ACC112 (cell line): ENCODE results near the gene STRBP.

Experiments used
- H2AFZ ChIP-seq: fragments of 200-600 bp; sonication (generic); one replicate; pipeline ENCODE4 v1.6.0; 2017; ENCODE audit warnings: antibody characterized with exemption, low read length; ENCODE audit not compliant: unreplicated experiment
- H3K27ac ChIP-seq: fragments of 200-600 bp; sonication (generic); 2 replicates; pipeline ENCODE4 v1.5.1; 2014; ENCODE audit warnings: low read depth, mild to moderate bottlenecking, antibody characterized with exemption, low read length, moderate library complexity
- H3K27me3 ChIP-seq: fragments of 200-600 bp; sonication (generic); 2 replicates; pipeline ENCODE4 v1.6.1; 2014; ENCODE audit warnings: mild to moderate bottlenecking, antibody characterized with exemption, low read length, moderate library complexity, mixed read lengths; ENCODE audit not compliant: insufficient read depth
- H3K36me3 ChIP-seq: fragments of 200-600 bp; sonication (generic); 2 replicates; pipeline ENCODE4 v1.6.1; 2016; ENCODE audit warnings: mild to moderate bottlenecking, antibody characterized with exemption, low read length, moderate library complexity, mixed read lengths; ENCODE audit not compliant: insufficient read depth
- H3K4me1 ChIP-seq: fragments of 200-600 bp; sonication (generic); one replicate; pipeline ENCODE4 v1.6.1; 2016; ENCODE audit warnings: low read length, mixed read lengths; ENCODE audit not compliant: insufficient read depth, unreplicated experiment, control insufficient read depth
- H3K4me3 ChIP-seq: fragments of 200-600 bp; sonication (generic); 2 replicates; pipeline ENCODE4 v1.5.1; 2014; ENCODE audit warnings: mild to moderate bottlenecking, low read depth, low read length
- H3K79me2 ChIP-seq: fragments of 200-600 bp; sonication (generic); one replicate; pipeline ENCODE4 v1.6.0; 2016; ENCODE audit warnings: low read length; ENCODE audit not compliant: control insufficient read depth, unreplicated experiment, insufficient read depth

Gene STRBP

DNA sequence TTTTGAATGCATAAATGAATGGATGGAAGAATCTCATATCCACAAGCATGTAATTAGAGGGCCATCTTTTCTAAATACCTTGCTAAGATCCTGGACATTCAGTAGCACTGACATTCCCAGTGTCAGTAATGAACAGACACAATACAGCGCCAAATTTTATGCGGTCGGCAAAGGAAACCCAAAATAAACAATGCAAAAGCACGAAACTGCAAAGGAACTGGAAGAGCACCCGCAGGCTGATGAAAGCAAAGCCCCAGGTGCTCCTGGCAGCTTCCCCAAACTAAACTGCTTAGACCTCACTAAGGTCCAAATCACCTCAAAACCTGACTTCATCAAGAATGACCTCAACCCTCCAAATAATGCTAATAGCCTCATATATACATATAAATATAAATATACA is 133.0 kb downstream of the STRBP start:
- H3K4me3 ChIP-seq = no peak overlapping the region
- no peaks in the 10 kb centered on the region for H3K79me2 ChIP-seq
- no peaks in the 10 kb centered on the region for H3K4me1 ChIP-seq
- H3K36me3 ChIP-seq = no peaks in the 10 kb centered on the region
- H3K27ac ChIP-seq = no peak overlapping the region
- H3K27me3 ChIP-seq = no peaks in the 10 kb centered on the region
- H2AFZ ChIP-seq = no peak overlapping the region

- H3K36me3 ChIP-seq = no peaks in the 10 kb centered on the region
- H3K79me2 ChIP-seq = no peaks in the 10 kb centered on the region
- H3K27me3 ChIP-seq = no peaks in the 10 kb centered on the region
- no peak overlapping the region for H3K27ac ChIP-seq
- no peak overlapping the region for H3K4me3 ChIP-seq
- no peak overlapping the region for H2AFZ ChIP-seq
- no peaks in the 10 kb centered on the region for H3K4me1 ChIP-seq
Measured at GRCh38 chr9:123132696-123133095, 135.7 kb downstream of the STRBP start.

DNA sequence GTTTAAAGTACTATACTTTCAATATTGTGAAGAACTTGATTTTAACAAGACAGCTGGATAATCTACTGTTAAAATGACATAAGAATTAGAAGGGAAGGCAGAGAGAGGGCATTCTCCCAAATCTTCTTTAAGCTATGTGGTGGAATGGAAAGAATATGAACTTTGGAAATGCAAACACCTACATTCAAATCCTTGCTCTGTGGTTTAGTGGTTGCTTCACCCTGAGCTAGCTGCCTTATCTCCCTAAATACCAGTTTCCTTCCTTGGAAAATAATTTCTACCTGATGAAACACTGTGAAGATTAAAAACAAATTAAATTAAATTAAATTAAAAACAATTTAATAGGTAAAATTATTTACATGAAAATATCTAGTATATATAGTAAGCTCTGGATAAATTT is 136.4 kb downstream of the STRBP start:
- Histone ChIP-seq H3K79me2 (no peaks in the 10 kb centered on the region), H3K27ac (no peak overlapping the region), H3K4me1 (no peaks in the 10 kb centered on the region), H3K27me3 (no peaks in the 10 kb centered on the region), H3K36me3 (no peaks in the 10 kb centered on the region), H3K4me3 (no peak overlapping the region), H2AFZ (no peak overlapping the region)

DNA sequence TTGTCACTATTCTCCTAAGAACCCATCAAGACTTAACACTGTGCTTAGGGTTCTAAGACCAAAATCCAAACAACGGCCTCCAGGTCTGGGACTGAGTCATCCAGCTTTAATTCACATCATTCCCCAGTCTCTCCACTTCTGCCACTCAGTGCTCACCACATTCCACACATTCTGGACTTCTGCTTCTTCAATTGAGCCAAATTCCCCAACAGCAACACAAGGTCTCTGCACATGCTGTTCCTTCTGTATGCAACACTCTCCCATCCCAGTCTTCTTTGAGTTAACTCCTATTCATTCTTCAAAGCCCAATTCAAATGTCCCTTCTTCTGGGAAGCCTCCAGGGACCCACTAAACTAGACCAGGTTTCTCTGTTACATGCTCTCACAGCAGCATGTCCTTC is 137.1 kb downstream of the STRBP start:
- Histone ChIP-seq H3K27me3 (no peaks in the 10 kb centered on the region), H3K4me1 (no peaks in the 10 kb centered on the region), H2AFZ (no peak overlapping the region), H3K79me2 (no peaks in the 10 kb centered on the region), H3K4me3 (no peak overlapping the region), H3K36me3 (no peaks in the 10 kb centered on the region), H3K27ac (no peak overlapping the region)

- Histone ChIP-seq H3K4me3 (no peak overlapping the region), H3K36me3 (no peaks in the 10 kb centered on the region), H3K27ac (no peak overlapping the region), H3K4me1 (no peaks in the 10 kb centered on the region), H3K27me3 (no peaks in the 10 kb centered on the region), H2AFZ (no peak overlapping the region), H3K79me2 (no peaks in the 10 kb centered on the region)
Measured at GRCh38 chr9:123129423-123129822, 139.0 kb downstream of the STRBP start.

DNA sequence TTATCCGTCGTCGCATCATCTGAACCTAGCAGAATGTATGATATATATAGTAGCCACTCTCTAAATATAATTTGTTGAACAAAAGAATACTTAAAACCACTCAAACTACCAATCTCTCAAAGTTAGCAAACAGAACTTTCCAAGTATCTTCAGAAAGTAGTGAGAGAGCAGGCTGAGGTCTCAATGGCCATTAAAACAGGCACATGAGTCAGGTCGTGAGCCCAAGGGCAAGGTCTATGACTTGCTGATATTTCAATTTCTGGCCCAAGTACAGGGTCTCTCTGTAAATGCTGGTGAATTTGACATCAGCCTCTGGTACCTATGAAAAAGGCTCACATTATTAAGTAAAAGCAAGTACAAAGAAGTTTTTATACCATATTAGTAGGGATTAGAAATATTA is 139.8 kb downstream of the STRBP start:
- H3K36me3 ChIP-seq = no peaks in the 10 kb centered on the region
- H3K79me2 ChIP-seq = no peaks in the 10 kb centered on the region
- H3K27me3 ChIP-seq = no peaks in the 10 kb centered on the region
- H2AFZ ChIP-seq = no peak overlapping the region
- no peak overlapping the region for H3K4me3 ChIP-seq
- no peak overlapping the region for H3K27ac ChIP-seq
- no peaks in the 10 kb centered on the region for H3K4me1 ChIP-seq

- Histone ChIP-seq H3K79me2 (no peaks in the 10 kb centered on the region), H2AFZ (no peak overlapping the region), H3K4me3 (no peak overlapping the region), H3K27ac (no peak overlapping the region), H3K4me1 (no peaks in the 10 kb centered on the region), H3K36me3 (no peaks in the 10 kb centered on the region), H3K27me3 (no peaks in the 10 kb centered on the region)
Measured at GRCh38 chr9:123127512-123128075, 140.8 kb downstream of the STRBP start.

DNA sequence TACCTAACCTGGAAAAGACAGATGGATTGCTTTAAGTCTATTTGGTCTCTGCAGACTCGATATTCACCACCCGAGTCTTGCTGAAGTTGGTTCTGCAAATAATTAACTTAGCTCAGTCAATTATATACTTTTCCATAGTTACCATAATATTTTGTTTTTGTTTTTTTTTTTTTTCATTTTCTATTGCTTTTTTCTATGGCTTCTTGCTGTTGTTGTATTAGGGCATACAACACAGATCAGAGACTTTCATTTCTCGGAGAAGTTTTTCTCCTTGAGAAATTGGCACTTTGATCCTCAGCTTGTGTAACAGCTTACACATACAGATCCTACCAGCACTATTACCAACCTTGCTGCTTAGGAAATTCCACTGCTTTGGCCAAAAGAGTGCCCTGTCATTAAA is 146.9 kb downstream of the STRBP start:
- Histone ChIP-seq H3K27ac (no peak overlapping the region), H3K36me3 (no peaks in the 10 kb centered on the region), H3K4me1 (no peaks in the 10 kb centered on the region), H3K79me2 (no peaks in the 10 kb centered on the region), H2AFZ (no peak overlapping the region), H3K4me3 (no peak overlapping the region), H3K27me3 (peaks cover 17% of the 10 kb centered on the region)

DNA sequence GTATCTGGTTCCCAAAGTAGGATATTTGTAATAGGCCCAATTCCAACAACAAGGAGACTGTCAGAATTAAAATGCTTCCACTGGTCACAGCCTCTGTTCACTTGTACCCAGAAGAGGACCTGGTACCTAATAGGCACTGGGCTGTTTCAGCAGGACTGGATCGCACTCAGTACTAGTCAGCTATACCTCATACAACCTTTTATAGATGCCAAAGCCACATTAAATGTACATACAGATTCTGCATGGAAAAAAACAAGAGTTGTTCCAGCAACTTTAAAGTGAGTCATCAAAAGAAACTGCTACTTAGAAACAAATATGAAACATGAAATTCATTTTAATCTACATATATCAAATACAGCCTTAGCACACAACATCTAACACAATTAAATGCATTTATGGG is 147.4 kb downstream of the STRBP start:
- Histone ChIP-seq H2AFZ (no peak overlapping the region), H3K27me3 (peaks cover 17% of the 10 kb centered on the region), H3K27ac (no peak overlapping the region), H3K4me1 (no peaks in the 10 kb centered on the region), H3K79me2 (no peaks in the 10 kb centered on the region), H3K4me3 (no peak overlapping the region), H3K36me3 (no peaks in the 10 kb centered on the region)

DNA sequence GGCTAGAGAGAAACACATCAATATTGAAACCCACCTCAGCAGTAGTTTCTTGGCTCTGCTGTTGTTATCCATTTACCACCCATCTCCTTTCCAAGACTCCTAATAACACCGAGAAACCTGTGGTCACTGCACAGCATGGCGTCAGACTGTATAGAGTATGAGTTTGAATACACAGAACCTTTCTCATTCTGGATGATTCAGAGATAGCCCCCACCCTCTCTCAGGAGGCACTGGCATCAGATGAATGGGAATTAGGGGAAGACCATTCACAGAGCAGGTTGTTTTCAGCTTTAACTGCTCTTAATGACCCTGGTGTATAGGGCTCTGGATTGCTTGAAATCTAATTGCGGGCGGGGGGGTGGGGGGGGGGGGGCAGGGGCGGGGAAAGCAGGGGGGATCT is 148.3 kb downstream of the STRBP start:
- H3K27me3 ChIP-seq = peaks cover 17% of the 10 kb centered on the region
- no peak overlapping the region for H2AFZ ChIP-seq
- H3K79me2 ChIP-seq = no peaks in the 10 kb centered on the region
- H3K4me1 ChIP-seq = no peaks in the 10 kb centered on the region
- no peak overlapping the region for H3K27ac ChIP-seq
- no peak overlapping the region for H3K4me3 ChIP-seq
- H3K36me3 ChIP-seq = no peaks in the 10 kb centered on the region

- Histone ChIP-seq H3K4me1 (no peaks in the 10 kb centered on the region), H2AFZ (no peak overlapping the region), H3K27me3 (peaks cover 17% of the 10 kb centered on the region), H3K27ac (no peak overlapping the region), H3K79me2 (no peaks in the 10 kb centered on the region), H3K4me3 (no peak overlapping the region), H3K36me3 (no peaks in the 10 kb centered on the region)
Measured at GRCh38 chr9:123119566-123119965, 148.8 kb downstream of the STRBP start.
